Epithelial cell of esophagus (primary cell): ENCODE measurements around the gene SIGLEC12.
A peak's percentile ranks its signal among the peaks of the same experiment; 100 is the strongest.

Experiments
- DNase-seq: peaks from one replicate; pipeline ENCODE4 v3.0.0; 2010; ENCODE audit warnings: low read depth
- H3K4me3 ChIP-seq: 2 replicates; pipeline ENCODE4 v1.5.1; 2011; ENCODE audit warnings: mild to moderate bottlenecking, low read length, control low read depth
- TF ChIP-seq, protein P1 (sequence below): IDR thresholded peaks from 2 replicates; pipeline ENCODE4 v1.5.1; 2011; ENCODE audit warnings: low read depth, mild to moderate bottlenecking, low read length, control low read depth, inconsistent platforms; ENCODE audit not compliant: insufficient read depth; ENCODE audit errors: missing control alignments

Gene SIGLEC12

DNA sequence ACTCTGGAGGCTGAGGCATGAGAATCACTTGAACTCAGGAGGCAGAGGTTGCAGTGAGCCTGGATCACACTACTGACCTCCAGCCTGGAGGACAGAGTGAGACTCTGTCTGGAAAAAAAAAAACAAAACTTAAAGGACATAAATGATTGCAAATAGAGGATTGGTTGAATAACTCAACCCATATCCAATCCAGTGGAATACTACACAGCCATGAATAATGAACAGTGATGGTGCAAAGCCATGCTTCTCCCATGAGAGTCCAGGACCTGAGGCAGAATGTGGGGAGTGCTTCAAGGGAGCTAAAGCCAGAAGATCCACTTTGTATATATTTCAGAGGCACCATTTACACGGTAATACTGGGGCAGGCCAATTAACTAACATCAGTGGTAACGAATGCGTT, 25.4 kb downstream of the SIGLEC12 start:
- no peak overlapping the region for H3K4me3 ChIP-seq
- DNase-seq: no peak
- TF ChIP-seq, protein P1, sequence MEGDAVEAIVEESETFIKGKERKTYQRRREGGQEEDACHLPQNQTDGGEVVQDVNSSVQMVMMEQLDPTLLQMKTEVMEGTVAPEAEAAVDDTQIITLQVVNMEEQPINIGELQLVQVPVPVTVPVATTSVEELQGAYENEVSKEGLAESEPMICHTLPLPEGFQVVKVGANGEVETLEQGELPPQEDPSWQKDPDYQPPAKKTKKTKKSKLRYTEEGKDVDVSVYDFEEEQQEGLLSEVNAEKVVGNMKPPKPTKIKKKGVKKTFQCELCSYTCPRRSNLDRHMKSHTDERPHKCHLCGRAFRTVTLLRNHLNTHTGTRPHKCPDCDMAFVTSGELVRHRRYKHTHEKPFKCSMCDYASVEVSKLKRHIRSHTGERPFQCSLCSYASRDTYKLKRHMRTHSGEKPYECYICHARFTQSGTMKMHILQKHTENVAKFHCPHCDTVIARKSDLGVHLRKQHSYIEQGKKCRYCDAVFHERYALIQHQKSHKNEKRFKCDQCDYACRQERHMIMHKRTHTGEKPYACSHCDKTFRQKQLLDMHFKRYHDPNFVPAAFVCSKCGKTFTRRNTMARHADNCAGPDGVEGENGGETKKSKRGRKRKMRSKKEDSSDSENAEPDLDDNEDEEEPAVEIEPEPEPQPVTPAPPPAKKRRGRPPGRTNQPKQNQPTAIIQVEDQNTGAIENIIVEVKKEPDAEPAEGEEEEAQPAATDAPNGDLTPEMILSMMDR: no peak

DNA sequence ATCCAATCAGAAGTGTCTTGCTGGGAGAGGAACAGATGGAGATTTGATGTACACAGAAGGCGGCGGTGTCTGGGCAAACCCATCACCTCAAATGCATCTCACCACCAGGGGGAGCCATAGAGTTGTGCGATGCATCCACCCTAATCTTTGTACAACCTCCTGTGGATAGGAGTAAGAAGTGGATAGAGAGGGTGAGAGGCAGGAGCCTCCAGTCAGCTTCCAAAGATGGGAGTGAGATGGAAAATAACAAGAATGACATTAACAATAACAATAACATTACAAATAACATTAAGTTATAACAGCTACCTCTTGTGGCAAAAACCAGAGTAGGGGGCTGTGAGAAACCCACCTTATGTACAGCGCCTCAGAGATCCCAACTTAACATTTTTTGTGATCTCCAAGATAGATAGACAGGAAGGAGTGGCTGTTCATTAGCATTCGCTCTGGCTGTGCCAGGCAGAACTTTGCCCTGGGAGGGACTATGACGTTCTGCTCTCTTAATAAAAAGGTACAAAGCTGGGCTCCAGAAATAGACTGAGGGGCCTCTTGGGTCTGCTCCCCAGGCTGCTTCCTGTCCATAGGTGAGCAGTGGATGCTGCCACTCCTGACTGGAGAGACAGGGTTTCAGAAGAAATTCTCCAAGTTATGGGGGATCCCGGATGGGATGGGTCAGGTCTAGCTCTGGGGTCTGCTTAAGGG, 28.4 kb downstream of the SIGLEC12 start:
- TF ChIP-seq, protein P1: peak; percentile 77

DNA sequence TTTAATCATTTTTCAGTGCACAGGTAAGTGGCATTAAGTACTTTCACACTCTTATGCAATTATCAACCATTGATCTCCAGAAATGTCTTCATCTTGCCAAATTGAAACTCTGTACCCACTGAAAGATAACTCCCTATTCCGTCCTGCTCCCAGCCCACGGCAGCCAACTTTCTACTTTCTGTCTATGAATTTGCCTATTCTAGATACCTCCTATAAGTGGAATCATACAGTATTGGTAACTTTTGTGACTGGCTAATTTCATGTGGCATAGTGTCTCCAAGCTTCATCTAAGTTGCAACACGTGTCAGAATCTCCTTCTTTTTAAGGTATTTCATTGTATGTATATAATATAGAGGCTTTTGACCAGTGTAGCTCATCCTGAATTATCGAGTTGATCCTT, 29.0 kb downstream of the SIGLEC12 start:
- DNase-seq: no peak
- TF ChIP-seq, protein P1: no peak
- no peak overlapping the region for H3K4me3 ChIP-seq

More for the DNA sequence above, 28.4 kb downstream of the SIGLEC12 start:
- peak; percentile 69 for DNase-seq
- H3K4me3 ChIP-seq: no peak overlapping the region

DNA sequence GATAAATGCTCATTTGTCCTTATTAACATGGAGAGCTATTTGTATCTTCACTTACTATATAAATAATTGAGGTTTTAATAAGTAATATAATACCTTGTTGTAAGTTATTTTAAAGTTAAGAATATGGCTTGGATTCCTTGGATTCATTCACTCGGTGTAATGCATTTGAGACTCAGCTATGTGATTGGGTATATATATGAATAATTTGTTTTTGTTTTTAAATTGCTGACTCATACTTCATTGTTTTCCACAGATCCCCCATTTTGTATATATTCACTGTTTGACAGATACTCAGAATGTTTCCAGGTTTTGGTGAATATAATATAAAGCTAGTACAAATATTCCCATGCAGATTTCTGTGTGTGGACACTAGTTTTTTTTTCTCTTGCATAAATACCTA, 30.1 kb downstream of the SIGLEC12 start:
- no peak for DNase-seq
- TF ChIP-seq, protein P1: no peak
- H3K4me3 ChIP-seq: no peak overlapping the region

DNA sequence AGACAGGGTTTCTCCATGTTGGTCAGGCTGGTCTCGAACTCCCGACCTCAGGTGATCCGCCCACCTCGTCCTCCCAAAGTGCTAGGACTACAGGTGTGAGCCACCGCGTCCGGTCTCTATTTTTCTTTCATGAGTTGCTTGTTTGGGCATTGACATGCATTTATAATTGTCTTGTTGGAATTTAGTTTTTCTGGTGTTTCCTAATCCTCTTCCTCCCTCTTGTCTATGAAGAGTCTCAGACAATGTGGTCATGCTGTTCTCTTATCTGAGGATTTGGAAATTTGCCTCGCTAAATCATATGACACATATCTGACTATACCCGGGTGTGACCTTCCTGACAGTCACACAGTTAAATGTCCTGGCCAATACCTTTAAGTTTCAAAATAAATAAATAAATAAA, 30.6 kb downstream of the SIGLEC12 start:
- no peak overlapping the region for H3K4me3 ChIP-seq
- peak; percentile 10 for DNase-seq
- TF ChIP-seq, protein P1: no peak

DNA sequence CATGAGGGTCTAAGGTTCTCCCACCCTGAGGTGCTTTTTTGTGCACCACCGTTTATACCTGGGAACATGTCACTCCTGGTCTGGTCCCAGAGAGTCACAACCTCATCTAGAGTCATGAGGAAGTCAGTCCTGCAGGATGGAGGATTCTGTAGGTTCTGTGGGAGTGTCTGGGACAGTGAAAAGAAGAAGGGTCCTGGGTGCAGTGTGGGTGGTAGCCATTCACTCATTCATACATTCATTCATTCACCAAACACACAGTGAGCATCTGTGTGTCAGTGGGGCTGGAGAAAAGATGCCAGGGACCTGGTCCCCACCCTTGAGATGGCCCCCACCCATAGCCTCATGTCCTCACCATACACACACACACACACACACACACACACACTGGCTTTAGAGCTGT, 32.0 kb downstream of the SIGLEC12 start:
- no peak for DNase-seq
- H3K4me3 ChIP-seq: no peak overlapping the region
- TF ChIP-seq, protein P1: no peak

DNA sequence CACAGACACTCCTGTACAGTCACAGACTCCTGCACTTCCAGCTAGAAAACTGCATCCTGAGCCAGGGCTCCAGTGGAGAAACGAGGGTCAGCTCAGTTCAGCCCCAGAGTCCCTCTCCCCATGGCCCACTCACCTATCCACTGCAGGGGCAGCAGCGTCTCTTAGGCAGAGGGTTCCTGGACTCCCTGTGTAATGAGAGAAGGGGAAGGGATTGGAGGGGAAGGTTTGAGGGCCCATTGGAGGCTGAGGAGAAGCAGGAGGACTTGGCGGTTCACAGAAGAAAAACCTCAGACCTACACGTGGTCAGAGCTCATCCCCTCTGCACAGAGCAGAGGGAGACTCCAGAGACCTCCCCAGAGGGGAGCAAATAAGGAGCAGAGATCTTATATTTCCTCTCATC, 32.4 kb downstream of the SIGLEC12 start:
- H3K4me3 ChIP-seq: no peak overlapping the region
- TF ChIP-seq, protein P1: no peak
- no peak for DNase-seq
